Liver (tissue), 9 donors: ENCODE measurements around the gene ARHGEF19. TPM values are rescaled to one million over a fixed set of nuclear protein-coding genes. Genes with fewer than 3 reads are reported as not detected.
A peak's percentile ranks its signal among the peaks of the same experiment; 100 is the strongest.
"Not testable (repeated sequence)": the region's sequence is repeated elsewhere in the genome, so short reads cannot be mapped to it uniquely, and the experiment has no call there.

Experiments
- DNase-seq: peaks from one replicate; pipeline ENCODE4 v3.0.0-alpha.2; 2017; ENCODE audit warnings: low spot score
- H3K27ac ChIP-seq, 2 donors: one replicate each; pipeline ENCODE4 v1.7.0; 2013; ENCODE audit warnings: inconsistent platforms in 2 of 2, low read length in 2 of 2, control low read depth in 1 of 2, low read depth in 1 of 2, mild to moderate bottlenecking in 1 of 2
- H3K27me3 ChIP-seq, 4 donors: one replicate each; pipeline versions ENCODE4 v1.6.1 to v1.7.0; 2013; ENCODE audit warnings: low read length in 3 of 4, inconsistent platforms in 1 of 4, mild to moderate bottlenecking in 1 of 4, moderate library complexity in 1 of 4; ENCODE audit not compliant: control insufficient read depth in 4 of 4, insufficient read depth in 4 of 4
- H3K36me3 ChIP-seq, 4 donors: one replicate each; pipeline versions ENCODE4 v1.6.1 to v1.7.0; 2013; ENCODE audit warnings: low read length in 3 of 4, mild to moderate bottlenecking in 3 of 4, low read depth in 1 of 4, moderate library complexity in 1 of 4; ENCODE audit not compliant: control insufficient read depth in 4 of 4, insufficient read depth in 3 of 4
- H3K4me1 ChIP-seq, 4 donors: one replicate each; pipeline versions ENCODE4 v1.6.1 to v1.7.0; 2013; ENCODE audit warnings: low read length in 3 of 4, mild to moderate bottlenecking in 3 of 4, moderate library complexity in 1 of 4; ENCODE audit not compliant: control insufficient read depth in 4 of 4, insufficient read depth in 4 of 4
- H3K4me3 ChIP-seq, 3 donors: one replicate each; pipeline versions ENCODE4 v1.6.1 to v1.7.0; 2013; ENCODE audit warnings: low read length in 3 of 3, control low read depth in 1 of 3, low read depth in 1 of 3, mild to moderate bottlenecking in 1 of 3
- H3K9ac ChIP-seq, 2 donors: one replicate each; pipeline ENCODE4 v1.7.0; 2013; ENCODE audit warnings: low read length in 2 of 2, mild to moderate bottlenecking in 2 of 2, moderate library complexity in 2 of 2, control low read depth in 1 of 2, low read depth in 1 of 2
- H3K9me3 ChIP-seq, 4 donors: one replicate each; pipeline versions ENCODE4 v1.6.1 to v1.7.0; 2013; ENCODE audit warnings: low read length in 3 of 4; ENCODE audit not compliant: control insufficient read depth in 4 of 4
- FOXA1 ChIP-seq: IDR thresholded peaks from 2 replicates; pipeline ENCODE4 v1.6.1; 2016; ENCODE audit warnings: antibody characterized with exemption
- FOXA2 ChIP-seq: IDR thresholded peaks from 2 replicates; pipeline ENCODE4 v1.6.1; 2016; ENCODE audit warnings: antibody characterized with exemption
- GABPA ChIP-seq, 2 donors: IDR thresholded peaks in 1 of 2; conservative IDR thresholded peaks in 1 of 2; 2 replicates each; pipeline ENCODE4 v1.6.1; 2016; ENCODE audit warnings: antibody characterized with exemption in 2 of 2, mild to moderate bottlenecking in 1 of 2, moderate library complexity in 1 of 2
- HNF4A ChIP-seq, 2 donors: conservative IDR thresholded peaks; 2 replicates each; pipeline ENCODE4 v1.6.1; 2016; ENCODE audit warnings: antibody characterized with exemption in 2 of 2, mild to moderate bottlenecking in 2 of 2
- JUND ChIP-seq, 2 donors: IDR thresholded peaks; 2 replicates each; pipeline ENCODE4 v1.6.1; 2016; ENCODE audit warnings: antibody characterized with exemption in 2 of 2
- MAX ChIP-seq: IDR thresholded peaks from 2 replicates; pipeline ENCODE4 v1.6.1; 2016; ENCODE audit warnings: antibody characterized with exemption
- NR2F2 ChIP-seq: IDR thresholded peaks from 2 replicates; pipeline ENCODE4 v1.6.1; 2016; ENCODE audit warnings: antibody characterized with exemption
- RAD21 ChIP-seq, 2 donors: IDR thresholded peaks; 2 replicates each; pipeline ENCODE4 v1.6.1; 2016; ENCODE audit warnings: antibody characterized with exemption in 2 of 2, mild to moderate bottlenecking in 2 of 2
- RXRA ChIP-seq, 2 donors: IDR thresholded peaks; 2 replicates each; pipeline ENCODE4 v1.6.1; 2017 to 2018; ENCODE audit warnings: antibody characterized with exemption in 2 of 2, mild to moderate bottlenecking in 1 of 2
- SP1 ChIP-seq: IDR thresholded peaks from 2 replicates; pipeline ENCODE4 v1.6.1; 2018; ENCODE audit warnings: antibody characterized with exemption, mild to moderate bottlenecking
- TAF1 ChIP-seq: conservative IDR thresholded peaks from 2 replicates; pipeline ENCODE4 v1.6.1; 2016; ENCODE audit warnings: antibody characterized with exemption, mild to moderate bottlenecking
- YY1 ChIP-seq: IDR thresholded peaks from 2 replicates; pipeline ENCODE4 v1.6.1; 2016; ENCODE audit warnings: antibody characterized with exemption, mild to moderate bottlenecking
- WGBS: extraction: QIAGEN DNeasy Blood & Tissue Kit; methylation state at CpG from one replicate; pipeline ENCODE4 v1.1.7; 2013; 5-methylcytosine and 5-hydroxymethylcytosine counted together
- polyA plus RNA-seq, 2 donors: library from polyadenylated mRNA; stranded (reverse) in 1 of 2; unstranded in 1 of 2; fragments of 200-250 nt in 1 of 2; fragments of >200 nt in 1 of 2; fragmentation: Nextera tagmentation in 1 of 2; extraction: Ambion mirVana in 1 of 2; gene quantifications; one replicate each; pipeline versions ENCODE4 v1.2.1 to v1.2.3, GENCODE V29; 2013 to 2015
- total RNA-seq, 2 donors: library from RNA; depleted of rRNA; stranded (reverse); fragments of >200 nt; gene quantifications; one replicate each; pipeline ENCODE4 v1.2.3, GENCODE V29; 2014
- TF ChIP-seq, protein P1 (sequence below): fragments of 150-350 bp; IDR thresholded peaks from 2 replicates; pipeline ENCODE4 v1.5.1; 2017; ENCODE audit warnings: improper control_type of control experiment, low read depth, low read length; ENCODE audit not compliant: missing input control
- TF ChIP-seq, protein P2 (sequence below): IDR thresholded peaks from 2 replicates; pipeline ENCODE4 v1.6.1; 2016; ENCODE audit warnings: antibody characterized with exemption, mild to moderate bottlenecking
- TF ChIP-seq, protein P3 (sequence below): IDR thresholded peaks from 2 replicates; pipeline ENCODE4 v1.6.1; 2016; ENCODE audit warnings: antibody characterized with exemption
- TF ChIP-seq, protein P4 (sequence below): IDR thresholded peaks from 2 replicates; pipeline ENCODE4 v1.6.1; 2016; ENCODE audit warnings: antibody characterized with exemption
- donor health status: healthy.
- donor health status: healthy.
- donor health status: healthy.
- donor health status: healthy.
- donor health status: healthy.

The ARHGEF19 gene
- total and polyA plus RNA-seq, 4 donors: 0.79 to 3.2 (median 2.5) TPM

DNA sequence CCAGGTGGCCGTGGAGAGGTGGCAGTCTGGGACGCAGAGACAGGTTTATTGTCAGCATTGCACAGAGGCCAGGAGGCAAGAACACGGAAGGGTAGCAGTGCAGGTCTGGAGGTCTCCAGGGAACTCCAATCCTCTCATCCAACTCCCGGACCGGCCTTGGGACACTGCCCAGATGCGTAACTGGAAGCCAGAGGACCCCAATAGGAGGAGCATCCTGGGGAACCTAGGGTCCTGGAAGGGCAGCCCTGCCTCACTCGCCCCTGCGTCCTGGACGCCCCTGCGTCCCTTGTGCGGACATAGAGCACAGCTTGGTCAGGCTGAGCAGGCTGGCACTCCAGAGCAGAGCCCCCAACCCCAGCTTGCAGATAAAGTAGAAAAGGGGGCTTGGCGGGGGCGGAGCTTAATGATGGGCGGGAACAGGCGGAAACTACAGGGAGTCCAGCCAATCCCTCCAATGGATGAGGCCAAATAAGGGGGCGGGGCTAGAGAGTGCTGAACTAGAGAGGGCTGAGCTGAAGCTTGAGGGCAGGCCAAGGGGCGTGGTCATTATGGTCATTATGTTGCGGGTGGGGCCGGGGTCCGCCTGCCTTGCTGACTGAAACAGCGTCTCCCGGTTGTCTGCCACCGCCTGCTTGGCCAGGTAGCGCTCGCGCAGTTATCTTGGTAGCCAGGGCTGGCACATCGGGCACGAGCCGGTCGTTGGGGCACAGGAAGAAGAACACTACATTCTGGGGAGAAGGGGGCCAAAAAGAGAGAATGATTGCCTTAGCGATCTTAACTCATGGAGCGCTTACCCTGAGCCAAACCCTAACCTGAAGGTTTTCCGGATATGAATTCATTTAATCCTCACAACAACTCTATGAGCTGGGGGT is 3.7 kb upstream of the ARHGEF19 start:
- H3K9me3 ChIP-seq: no peaks in the 10 kb centered on the region
- H3K27ac ChIP-seq: no peak overlapping the region
- H3K36me3 ChIP-seq: no peaks in the 10 kb centered on the region
- H3K4me1 ChIP-seq: peaks cover 3 to 18% (median 10%) of the 10 kb centered on the region in 4 donors
- peak; percentile 82 for DNase-seq
- TF ChIP-seq MAX: no peak
- TF ChIP-seq NR2F2: no peak
- TF ChIP-seq, protein P1, sequence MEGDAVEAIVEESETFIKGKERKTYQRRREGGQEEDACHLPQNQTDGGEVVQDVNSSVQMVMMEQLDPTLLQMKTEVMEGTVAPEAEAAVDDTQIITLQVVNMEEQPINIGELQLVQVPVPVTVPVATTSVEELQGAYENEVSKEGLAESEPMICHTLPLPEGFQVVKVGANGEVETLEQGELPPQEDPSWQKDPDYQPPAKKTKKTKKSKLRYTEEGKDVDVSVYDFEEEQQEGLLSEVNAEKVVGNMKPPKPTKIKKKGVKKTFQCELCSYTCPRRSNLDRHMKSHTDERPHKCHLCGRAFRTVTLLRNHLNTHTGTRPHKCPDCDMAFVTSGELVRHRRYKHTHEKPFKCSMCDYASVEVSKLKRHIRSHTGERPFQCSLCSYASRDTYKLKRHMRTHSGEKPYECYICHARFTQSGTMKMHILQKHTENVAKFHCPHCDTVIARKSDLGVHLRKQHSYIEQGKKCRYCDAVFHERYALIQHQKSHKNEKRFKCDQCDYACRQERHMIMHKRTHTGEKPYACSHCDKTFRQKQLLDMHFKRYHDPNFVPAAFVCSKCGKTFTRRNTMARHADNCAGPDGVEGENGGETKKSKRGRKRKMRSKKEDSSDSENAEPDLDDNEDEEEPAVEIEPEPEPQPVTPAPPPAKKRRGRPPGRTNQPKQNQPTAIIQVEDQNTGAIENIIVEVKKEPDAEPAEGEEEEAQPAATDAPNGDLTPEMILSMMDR: no peak
- no peak for TF ChIP-seq RXRA (IDR thresholded peaks at IDR 0.05)
- TF ChIP-seq GABPA (IDR thresholded peaks at IDR 0.05 in 1 of 2, conservative IDR thresholded peaks at IDR 0.05 in 1 of 2): no peak
- TF ChIP-seq, protein P2, sequence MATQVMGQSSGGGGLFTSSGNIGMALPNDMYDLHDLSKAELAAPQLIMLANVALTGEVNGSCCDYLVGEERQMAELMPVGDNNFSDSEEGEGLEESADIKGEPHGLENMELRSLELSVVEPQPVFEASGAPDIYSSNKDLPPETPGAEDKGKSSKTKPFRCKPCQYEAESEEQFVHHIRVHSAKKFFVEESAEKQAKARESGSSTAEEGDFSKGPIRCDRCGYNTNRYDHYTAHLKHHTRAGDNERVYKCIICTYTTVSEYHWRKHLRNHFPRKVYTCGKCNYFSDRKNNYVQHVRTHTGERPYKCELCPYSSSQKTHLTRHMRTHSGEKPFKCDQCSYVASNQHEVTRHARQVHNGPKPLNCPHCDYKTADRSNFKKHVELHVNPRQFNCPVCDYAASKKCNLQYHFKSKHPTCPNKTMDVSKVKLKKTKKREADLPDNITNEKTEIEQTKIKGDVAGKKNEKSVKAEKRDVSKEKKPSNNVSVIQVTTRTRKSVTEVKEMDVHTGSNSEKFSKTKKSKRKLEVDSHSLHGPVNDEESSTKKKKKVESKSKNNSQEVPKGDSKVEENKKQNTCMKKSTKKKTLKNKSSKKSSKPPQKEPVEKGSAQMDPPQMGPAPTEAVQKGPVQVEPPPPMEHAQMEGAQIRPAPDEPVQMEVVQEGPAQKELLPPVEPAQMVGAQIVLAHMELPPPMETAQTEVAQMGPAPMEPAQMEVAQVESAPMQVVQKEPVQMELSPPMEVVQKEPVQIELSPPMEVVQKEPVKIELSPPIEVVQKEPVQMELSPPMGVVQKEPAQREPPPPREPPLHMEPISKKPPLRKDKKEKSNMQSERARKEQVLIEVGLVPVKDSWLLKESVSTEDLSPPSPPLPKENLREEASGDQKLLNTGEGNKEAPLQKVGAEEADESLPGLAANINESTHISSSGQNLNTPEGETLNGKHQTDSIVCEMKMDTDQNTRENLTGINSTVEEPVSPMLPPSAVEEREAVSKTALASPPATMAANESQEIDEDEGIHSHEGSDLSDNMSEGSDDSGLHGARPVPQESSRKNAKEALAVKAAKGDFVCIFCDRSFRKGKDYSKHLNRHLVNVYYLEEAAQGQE: no peak
- TF ChIP-seq, protein P3, sequence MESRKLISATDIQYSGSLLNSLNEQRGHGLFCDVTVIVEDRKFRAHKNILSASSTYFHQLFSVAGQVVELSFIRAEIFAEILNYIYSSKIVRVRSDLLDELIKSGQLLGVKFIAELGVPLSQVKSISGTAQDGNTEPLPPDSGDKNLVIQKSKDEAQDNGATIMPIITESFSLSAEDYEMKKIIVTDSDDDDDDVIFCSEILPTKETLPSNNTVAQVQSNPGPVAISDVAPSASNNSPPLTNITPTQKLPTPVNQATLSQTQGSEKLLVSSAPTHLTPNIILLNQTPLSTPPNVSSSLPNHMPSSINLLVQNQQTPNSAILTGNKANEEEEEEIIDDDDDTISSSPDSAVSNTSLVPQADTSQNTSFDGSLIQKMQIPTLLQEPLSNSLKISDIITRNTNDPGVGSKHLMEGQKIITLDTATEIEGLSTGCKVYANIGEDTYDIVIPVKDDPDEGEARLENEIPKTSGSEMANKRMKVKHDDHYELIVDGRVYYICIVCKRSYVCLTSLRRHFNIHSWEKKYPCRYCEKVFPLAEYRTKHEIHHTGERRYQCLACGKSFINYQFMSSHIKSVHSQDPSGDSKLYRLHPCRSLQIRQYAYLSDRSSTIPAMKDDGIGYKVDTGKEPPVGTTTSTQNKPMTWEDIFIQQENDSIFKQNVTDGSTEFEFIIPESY: no peak
- TF ChIP-seq HNF4A (conservative IDR thresholded peaks at IDR 0.05): no peak
- TF ChIP-seq SP1: no peak
- no peak for TF ChIP-seq TAF1
- TF ChIP-seq FOXA1: no peak
- TF ChIP-seq FOXA2: no peak
- TF ChIP-seq, protein P4, sequence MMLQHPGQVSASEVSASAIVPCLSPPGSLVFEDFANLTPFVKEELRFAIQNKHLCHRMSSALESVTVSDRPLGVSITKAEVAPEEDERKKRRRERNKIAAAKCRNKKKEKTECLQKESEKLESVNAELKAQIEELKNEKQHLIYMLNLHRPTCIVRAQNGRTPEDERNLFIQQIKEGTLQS: no peak
- TF ChIP-seq JUND (IDR thresholded peaks at IDR 0.05): no peak
- no peak for TF ChIP-seq RAD21 (IDR thresholded peaks at IDR 0.05)
- TF ChIP-seq YY1: no peak
- 28% methylated on average over 33 of the region's 33 CpGs for WGBS
- H3K9ac ChIP-seq: no peak overlapping the region
- no peaks in the 10 kb centered on the region for H3K27me3 ChIP-seq
- peak overlapping the region in 1 of 3 donors; percentile 54 for H3K4me3 ChIP-seq

GRCh38 chr1:16215240-16215639 is 2.8 kb upstream of the ARHGEF19 start:
- not testable (repeated sequence) for DNase-seq, H3K4me3 ChIP-seq, H3K9me3 ChIP-seq, H3K9ac ChIP-seq, H3K27ac ChIP-seq, H3K27me3 ChIP-seq, H3K36me3 ChIP-seq
- peaks cover 3 to 18% (median 10%) of the 10 kb centered on the region in 4 donors for H3K4me1 ChIP-seq
- 93% methylated on average over 14 of the region's 14 CpGs for WGBS

DNA sequence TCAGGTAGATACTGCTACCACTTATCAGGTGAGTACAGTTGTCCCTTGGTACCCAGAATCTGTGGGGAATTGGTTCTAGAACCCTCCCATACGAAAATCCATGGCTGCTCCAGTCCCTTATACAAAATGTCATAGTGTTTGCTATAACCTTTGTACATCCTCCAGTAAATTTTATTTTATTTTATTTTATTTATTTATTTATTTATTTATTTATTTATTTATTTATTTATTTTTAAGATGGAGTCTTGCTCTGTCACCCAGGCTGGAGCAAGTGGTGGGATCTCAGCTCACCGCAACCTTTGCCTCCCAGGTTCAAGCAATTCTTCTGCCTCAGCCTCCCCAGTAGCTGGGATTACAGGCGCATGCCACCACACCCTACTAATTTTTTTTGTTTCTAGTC is 1.1 kb upstream of the ARHGEF19 start:
- DNase-seq: not testable (repeated sequence)
- WGBS: 95% methylated on average over 3 of the region's 3 CpGs
- peaks cover 2 to 15% (median 8%) of the 10 kb centered on the region in 4 donors for H3K4me1 ChIP-seq

More for the DNA sequence above, 1.1 kb upstream of the ARHGEF19 start:
- not testable (repeated sequence) for H3K27me3 ChIP-seq, H3K4me3 ChIP-seq, H3K9me3 ChIP-seq, H3K9ac ChIP-seq, H3K36me3 ChIP-seq, H3K27ac ChIP-seq
